KMS-11 (cell line): ENCODE data around the gene INTS4.
"Not testable (repeated sequence)": the region's sequence is repeated elsewhere in the genome, so short reads cannot be mapped to it uniquely, and the experiment has no call there.

Source experiments
- H2AFZ ChIP-seq: fragments of 200-600 bp; sonication (generic); 2 replicates; pipeline ENCODE4 v1.6.1; 2016; ENCODE audit warnings: antibody characterized with exemption, mixed run types, low read depth
- H3K27ac ChIP-seq: fragments of 200-600 bp; sonication (generic); 2 replicates; pipeline ENCODE4 v1.6.1; 2016; ENCODE audit warnings: mild to moderate bottlenecking, mixed run types
- H3K27me3 ChIP-seq: fragments of 200-600 bp; sonication (generic); 2 replicates; pipeline ENCODE4 v1.6.1; 2017; ENCODE audit warnings: mild to moderate bottlenecking, low read depth, mixed run types, moderate library complexity; ENCODE audit not compliant: insufficient read depth
- H3K36me3 ChIP-seq: fragments of 200-600 bp; sonication (generic); 2 replicates; pipeline ENCODE4 v1.6.1; 2017; ENCODE audit warnings: mild to moderate bottlenecking, mixed run types; ENCODE audit not compliant: insufficient read depth
- H3K4me1 ChIP-seq: fragments of 200-600 bp; sonication (generic); 2 replicates; pipeline ENCODE4 v1.6.1; 2016; ENCODE audit warnings: mild to moderate bottlenecking, low read depth, mixed run types; ENCODE audit not compliant: poor library complexity, severe bottlenecking
- H3K4me2 ChIP-seq: fragments of 200-600 bp; sonication (generic); 2 replicates; pipeline ENCODE4 v1.7.0; 2016; ENCODE audit warnings: mild to moderate bottlenecking, mixed run types
- H3K4me3 ChIP-seq: fragments of 200-600 bp; sonication (generic); IDR thresholded peaks from 2 replicates; pipeline ENCODE4 v1.6.1; 2017; ENCODE audit warnings: low read depth, low read length, mixed read lengths; ENCODE audit not compliant: insufficient read depth
- H3K79me2 ChIP-seq: fragments of 200-600 bp; sonication (generic); 2 replicates; pipeline ENCODE4 v1.6.1; 2016; ENCODE audit warnings: low read depth, mixed run types; ENCODE audit not compliant: insufficient read depth
- H3K9ac ChIP-seq: fragments of 200-600 bp; sonication (generic); 2 replicates; pipeline ENCODE4 v1.6.1; 2016; ENCODE audit warnings: mild to moderate bottlenecking, mixed run types
- H4K20me1 ChIP-seq: fragments of 200-600 bp; sonication (generic); 2 replicates; pipeline ENCODE4 v1.6.1; 2016; ENCODE audit warnings: mild to moderate bottlenecking, mixed run types; ENCODE audit not compliant: insufficient read depth
- CTCF ChIP-seq: fragments of 200-600 bp; sonication (generic); conservative IDR thresholded peaks from 2 replicates; pipeline ENCODE4 v1.6.1; 2017; ENCODE audit warnings: low read depth, mild to moderate bottlenecking, antibody characterized with exemption, low read length, moderate library complexity, mixed read lengths

INTS4 gene

GRCh38 chr11:77865805-77866204 lies 128.7 kb downstream of the INTS4 start:
- Histone ChIP-seq H3K4me3 (no peak overlapping the region), H3K4me2 (no peak overlapping the region), H4K20me1 (no peaks in the 10 kb centered on the region), H3K79me2 (no peaks in the 10 kb centered on the region), H3K9ac (no peak overlapping the region), H2AFZ (no peak overlapping the region), H3K27ac (no peak overlapping the region), H3K4me1 (no peaks in the 10 kb centered on the region), H3K27me3 (no peaks in the 10 kb centered on the region), H3K36me3 (no peaks in the 10 kb centered on the region)
- no peak for TF ChIP-seq CTCF

GRCh38 chr11:77861444-77861843 lies 133.0 kb downstream of the INTS4 start:
- H3K4me2 ChIP-seq, H3K4me3 ChIP-seq, H3K9ac ChIP-seq, H4K20me1 ChIP-seq, H3K27ac ChIP-seq, H3K79me2 ChIP-seq, H2AFZ ChIP-seq, H3K4me1 ChIP-seq, H3K27me3 ChIP-seq, H3K36me3 ChIP-seq: not testable (repeated sequence)

- H3K4me3 ChIP-seq, H4K20me1 ChIP-seq, H3K4me1 ChIP-seq, H3K27me3 ChIP-seq, H3K36me3 ChIP-seq, H3K79me2 ChIP-seq, H3K9ac ChIP-seq, H2AFZ ChIP-seq, H3K4me2 ChIP-seq, H3K27ac ChIP-seq: not testable (repeated sequence)
These were observed 136.5 kb downstream of the INTS4 start for GRCh38 chr11:77857906-77858457.

GRCh38 chr11:77854838-77855237 lies 139.6 kb downstream of the INTS4 start:
- no peaks in the 10 kb centered on the region for H3K36me3 ChIP-seq
- no peak overlapping the region for H3K4me2 ChIP-seq
- H3K4me1 ChIP-seq = no peaks in the 10 kb centered on the region
- H3K27me3 ChIP-seq = no peaks in the 10 kb centered on the region
- no peaks in the 10 kb centered on the region for H3K79me2 ChIP-seq
- no peak overlapping the region for H3K9ac ChIP-seq
- H3K27ac ChIP-seq = no peak overlapping the region
- no peak overlapping the region for H2AFZ ChIP-seq
- no peaks in the 10 kb centered on the region for H4K20me1 ChIP-seq
- TF ChIP-seq CTCF = no peak
- no peak overlapping the region for H3K4me3 ChIP-seq

GRCh38 chr11:77851503-77851902 lies 143.0 kb downstream of the INTS4 start:
- no peaks in the 10 kb centered on the region for H3K27me3 ChIP-seq
- H3K9ac ChIP-seq = no peak overlapping the region
- no peak for TF ChIP-seq CTCF
- H3K4me3 ChIP-seq = no peak overlapping the region
- no peak overlapping the region for H3K27ac ChIP-seq
- no peak overlapping the region for H3K4me2 ChIP-seq
- no peaks in the 10 kb centered on the region for H3K79me2 ChIP-seq
- H3K4me1 ChIP-seq = no peaks in the 10 kb centered on the region
- no peaks in the 10 kb centered on the region for H4K20me1 ChIP-seq
- H3K36me3 ChIP-seq = no peaks in the 10 kb centered on the region
- no peak overlapping the region for H2AFZ ChIP-seq

GRCh38 chr11:77843700-77844099 lies 150.8 kb downstream of the INTS4 start:
- not testable (repeated sequence) for H3K27me3 ChIP-seq, H3K27ac ChIP-seq, H3K79me2 ChIP-seq, H2AFZ ChIP-seq, H4K20me1 ChIP-seq, H3K4me3 ChIP-seq, H3K4me2 ChIP-seq, H3K36me3 ChIP-seq, H3K9ac ChIP-seq, H3K4me1 ChIP-seq
